Measurements from ENCODE around the gene RBM19.

DNA sequence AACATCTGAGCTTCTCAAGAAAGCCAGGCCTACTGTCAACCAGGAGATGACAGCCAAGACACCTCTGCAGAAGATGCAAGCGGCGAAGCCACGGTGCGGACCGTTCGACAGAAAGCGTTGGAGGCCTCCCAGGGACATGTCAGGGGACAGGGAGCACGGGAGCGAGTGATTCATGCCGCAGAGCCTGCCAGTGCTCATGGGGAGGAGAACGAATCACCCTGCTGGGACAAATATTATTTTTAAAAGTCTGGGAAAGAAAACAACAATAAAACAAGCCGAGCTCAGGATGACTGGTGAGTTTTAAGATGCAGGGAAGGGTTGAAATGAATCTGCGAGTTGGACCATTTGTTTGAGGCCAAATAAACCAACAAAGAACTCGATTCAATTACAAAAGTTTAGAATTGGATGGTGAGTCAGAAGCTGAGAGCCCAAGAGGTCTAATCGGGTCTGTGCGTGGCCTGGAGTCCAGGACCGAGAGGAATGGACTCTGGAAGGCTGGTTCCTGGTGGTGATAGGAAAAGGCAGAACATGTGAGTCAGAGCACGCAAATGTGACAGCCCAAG, 91.0 kb downstream of the RBM19 start:
- TF ChIP-seq CTCF (IDR thresholded peaks at IDR 0.05; ENCODE audit: low read depth, low read length, poor library complexity, severe bottlenecking) (no peak), EZH2phosphoT487 (IDR thresholded peaks at IDR 0.05; ENCODE audit: borderline replicate concordance, low read length) (no peak)
